Amygdala (tissue), 56 donors: ENCODE results near the gene TSPAN4.

Experiments used
- DNase-seq, 56 donors: peaks; one replicate each; lab custom pipeline; 2025; lab: John Stamatoyannopoulos, UW

TSPAN4 gene

DNA sequence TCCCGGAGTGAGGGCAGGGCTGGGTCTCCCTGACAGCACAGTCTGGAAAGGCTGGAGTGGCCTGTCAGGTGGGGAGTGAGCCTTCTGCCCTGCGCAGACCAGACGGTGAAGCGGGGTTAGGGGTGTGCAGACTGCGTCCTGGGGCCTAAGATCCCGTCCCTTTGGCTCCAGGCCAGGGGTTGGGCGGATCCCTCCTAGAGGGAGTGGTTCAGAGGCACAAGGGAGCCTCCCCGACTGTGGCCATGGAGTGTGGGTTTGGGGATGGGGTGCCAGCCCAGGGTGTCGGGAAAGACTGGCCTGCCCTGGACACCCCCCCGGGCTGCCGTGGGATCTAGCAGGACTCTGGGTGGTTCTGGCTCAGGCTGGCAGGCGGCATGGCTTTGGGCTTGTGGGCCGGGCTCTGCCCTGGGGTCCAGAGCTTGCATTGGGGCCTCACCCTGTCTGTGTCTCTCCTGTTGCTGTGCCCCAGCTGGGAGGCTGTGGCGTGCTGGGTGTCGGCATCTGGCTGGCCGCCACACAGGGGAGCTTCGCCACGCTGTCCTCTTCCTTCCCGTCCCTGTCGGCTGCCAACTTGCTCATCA, 19.5 kb downstream of the TSPAN4 start:
- no peak for DNase-seq

DNA sequence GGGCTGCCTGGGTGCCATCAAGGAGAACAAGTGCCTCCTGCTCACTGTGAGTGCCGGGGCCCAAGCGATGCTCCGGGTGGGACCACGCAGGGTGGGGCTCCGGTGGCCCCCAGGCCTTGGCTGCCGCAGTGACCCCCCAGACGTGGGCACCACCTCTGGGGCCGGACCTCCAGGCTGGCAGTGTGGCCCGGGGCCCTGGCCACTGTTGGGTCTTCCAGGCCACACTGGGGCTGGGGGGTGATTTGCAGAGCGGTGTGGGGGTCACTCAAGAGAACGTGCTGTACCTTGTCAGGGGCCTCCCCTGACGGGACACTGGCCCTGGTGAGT, 20.0 kb downstream of the TSPAN4 start:
- no peak for DNase-seq

DNA sequence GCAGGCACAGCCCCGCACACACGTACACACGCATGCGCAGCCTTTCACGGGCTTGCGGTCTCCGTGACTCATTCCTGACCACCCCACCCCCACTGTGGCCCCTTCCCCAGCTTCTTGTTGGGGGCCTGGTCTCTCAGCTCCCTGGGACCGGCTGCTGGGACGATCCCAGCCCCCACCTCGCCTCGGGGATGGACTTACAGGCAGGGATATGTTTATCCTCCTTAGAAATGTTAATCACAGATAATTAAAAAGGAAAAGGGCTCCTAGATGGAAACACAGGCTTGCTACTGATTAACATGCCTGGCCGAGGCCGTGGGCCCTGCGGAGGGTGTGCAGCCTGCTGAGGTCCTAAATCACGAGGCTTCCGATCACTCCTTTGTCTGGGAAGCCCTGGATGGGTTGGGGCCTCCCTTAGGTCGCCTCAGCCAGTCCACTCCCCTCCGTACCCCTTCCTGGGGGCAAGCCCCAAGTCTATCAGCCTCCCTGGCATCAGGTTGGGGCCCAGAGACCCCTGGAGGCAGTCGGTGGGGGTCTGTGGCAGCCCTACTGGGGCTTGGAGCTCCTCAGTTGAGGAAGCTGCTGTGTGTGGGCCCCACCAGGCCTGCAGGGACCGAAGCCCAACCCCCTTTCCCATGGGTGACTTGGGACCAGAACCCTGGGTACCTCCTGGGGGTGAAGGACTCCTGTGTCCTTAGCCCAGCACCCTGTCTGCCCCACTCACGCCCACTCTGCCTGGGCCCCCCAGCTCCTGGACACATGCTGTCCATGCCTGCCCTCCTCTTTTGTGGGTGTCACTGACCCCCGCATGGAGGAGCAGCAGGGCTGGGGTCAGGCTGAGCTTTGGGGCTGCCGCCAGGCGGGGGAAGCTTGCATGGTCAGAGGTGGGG, 20.6 kb downstream of the TSPAN4 start:
- no peak for DNase-seq

DNA sequence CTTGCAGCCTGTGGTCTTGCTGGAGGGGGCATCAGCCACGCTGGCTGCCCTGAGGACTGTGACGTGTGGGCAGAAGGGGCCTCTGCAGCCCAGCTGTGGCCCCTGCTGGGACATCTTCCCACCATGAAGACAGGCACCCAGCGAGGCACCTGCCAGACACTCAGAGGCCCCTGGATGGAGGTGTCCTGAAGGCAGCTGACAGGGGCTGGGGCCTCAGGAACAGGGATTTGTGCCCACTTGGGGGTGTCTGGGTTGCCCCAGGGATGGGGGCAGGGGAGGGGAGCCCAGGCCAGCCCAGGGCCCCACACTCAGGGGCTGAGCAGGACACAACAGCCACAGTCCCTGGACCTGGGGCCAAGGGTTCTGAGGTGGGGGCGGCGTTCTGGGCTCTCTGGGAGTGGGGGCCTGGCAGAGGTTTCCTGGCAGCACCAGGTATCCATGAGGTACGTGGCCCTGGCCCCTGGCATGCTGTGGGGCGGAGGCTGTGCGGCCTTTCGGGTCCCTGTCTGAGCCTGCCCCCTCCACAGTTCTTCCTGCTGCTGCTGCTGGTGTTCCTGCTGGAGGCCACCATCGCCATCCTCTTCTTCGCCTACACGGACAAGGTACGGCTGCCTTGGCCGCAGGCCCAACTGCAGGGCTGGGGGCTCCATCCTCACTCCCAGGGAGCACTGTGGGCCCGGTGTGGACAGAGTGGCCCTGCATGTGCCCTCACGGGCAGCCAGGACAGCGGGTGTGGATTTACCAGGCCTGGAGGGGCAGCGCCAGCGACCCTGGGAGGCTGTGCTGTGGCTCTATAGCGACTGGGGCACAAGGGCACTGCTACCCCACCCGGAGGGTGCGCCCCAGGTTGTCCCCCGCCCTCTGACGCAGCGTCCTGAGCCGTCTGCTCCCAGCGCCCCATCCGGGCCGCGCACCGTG, 21.5 kb downstream of the TSPAN4 start:
- no peak for DNase-seq

DNA sequence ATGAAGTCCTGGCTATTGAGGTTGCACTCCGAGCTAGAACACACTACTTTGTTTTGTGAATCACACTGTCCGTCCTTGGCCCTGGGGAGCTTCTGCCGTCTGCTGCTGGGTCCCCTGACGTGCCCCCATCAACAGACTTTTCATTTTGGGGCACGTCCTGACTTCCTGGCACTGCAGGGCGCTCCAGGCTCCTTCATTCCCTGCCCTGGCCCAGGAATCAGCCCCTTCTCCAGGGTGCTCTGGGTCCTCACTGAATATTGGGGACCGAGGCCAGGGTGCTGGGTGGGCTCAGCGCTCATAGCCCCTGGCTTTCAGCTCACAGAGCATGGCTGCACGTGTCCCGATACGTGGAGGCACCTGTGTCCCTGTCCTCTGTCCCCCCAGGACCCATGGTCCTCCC, 22.2 kb downstream of the TSPAN4 start:
- no peak for DNase-seq

DNA sequence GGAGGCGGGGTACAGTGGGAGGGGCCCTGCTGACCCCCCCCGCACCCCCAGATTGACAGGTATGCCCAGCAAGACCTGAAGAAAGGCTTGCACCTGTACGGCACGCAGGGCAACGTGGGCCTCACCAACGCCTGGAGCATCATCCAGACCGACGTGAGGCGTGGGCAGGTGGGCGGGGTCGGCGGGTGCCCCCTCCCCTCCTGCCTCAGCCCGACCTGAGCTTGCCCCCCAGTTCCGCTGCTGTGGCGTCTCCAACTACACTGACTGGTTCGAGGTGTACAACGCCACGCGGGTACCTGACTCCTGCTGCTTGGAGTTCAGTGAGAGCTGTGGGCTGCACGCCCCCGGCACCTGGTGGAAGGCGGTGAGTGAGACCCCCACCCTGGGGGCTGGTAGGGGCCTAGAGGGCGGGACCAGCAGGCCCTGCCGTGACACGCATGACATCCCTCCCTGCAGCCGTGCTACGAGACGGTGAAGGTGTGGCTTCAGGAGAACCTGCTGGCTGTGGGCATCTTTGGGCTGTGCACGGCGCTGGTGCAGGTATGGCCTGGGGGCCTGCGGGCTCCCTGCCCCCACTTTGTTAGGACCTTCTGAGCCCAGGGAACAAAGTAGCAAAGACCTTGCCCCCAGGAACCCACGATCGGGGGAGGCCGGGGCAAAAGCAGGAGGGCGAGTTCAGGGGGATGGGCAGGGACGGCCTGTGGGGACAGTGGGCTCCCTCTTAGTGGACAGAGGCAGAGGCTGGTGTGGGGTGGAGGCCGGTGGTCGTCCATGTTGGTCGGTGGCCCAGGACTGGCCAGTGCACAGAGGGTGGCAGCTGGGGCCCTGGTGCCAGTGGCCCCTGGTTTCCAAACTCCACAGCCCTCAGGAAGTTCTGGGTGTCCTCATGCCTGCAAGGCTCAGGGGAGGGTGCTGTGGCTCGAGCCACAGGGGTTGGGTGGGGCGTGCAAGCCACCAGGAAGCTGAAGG, 23.1 kb downstream of the TSPAN4 start:
- no peak for DNase-seq

DNA sequence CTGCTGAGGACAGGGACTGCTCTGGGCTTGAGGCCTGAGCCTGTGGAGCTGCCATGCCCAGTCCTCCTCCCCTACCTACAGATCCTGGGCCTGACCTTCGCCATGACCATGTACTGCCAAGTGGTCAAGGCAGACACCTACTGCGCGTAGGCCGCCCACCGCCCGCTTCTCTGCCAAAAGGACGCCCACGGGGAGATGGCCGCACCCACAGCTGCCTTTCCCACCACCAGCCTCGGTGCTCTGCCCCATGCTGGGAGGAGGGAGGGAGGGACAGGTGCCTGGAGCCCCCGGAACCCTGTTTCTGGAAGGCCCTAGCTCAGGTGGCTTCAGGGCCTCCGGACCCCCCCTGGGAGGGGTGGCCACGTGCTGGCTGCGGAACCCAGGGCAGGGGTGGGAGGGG, 23.8 kb downstream of the TSPAN4 start:
- no peak for DNase-seq

DNA sequence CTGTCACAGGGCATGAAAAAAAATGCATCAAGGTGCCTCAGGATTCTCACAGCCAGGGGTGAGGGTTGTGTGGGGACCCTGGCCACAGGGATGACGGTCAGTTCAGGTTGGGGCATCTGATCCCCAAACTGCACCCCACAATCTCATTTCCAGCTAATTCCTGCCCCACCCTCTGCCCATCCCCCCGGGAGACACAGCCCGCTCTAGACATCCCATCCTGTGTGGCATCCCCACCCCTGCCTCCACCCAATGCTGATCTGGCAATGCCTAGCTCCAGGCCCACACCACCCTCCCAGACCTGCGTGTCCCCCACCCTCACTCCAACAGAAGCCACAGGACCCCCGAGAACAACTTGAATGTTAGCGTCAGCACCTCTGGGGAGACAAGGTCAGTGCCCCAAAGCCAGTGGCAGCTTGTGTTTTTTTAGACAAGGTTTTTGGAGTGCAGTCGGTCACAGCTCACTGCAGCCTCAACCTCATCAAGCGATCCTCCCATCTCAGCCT, 25.3 kb downstream of the TSPAN4 start:
- DNase-seq, result no peak

DNA sequence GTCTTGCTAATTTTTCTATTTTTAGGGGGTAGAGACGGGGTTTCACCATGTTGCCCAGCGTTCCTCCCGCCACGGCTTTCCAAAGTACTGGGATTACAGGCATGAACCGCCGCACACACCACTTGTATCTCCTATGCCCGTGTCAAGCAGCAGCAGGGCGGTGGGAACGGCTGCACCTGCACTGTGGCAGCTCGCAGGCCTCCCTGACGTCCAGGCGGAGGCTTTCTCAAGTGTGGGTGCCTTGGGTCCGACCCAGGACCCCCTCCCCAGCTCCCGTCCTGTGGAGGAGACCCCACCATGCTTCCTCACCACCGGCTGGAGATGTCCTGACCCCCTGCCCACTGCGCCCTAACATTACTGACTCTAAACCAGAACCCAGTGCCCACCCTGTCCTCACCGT, 25.7 kb downstream of the TSPAN4 start:
- no peak for DNase-seq

DNA sequence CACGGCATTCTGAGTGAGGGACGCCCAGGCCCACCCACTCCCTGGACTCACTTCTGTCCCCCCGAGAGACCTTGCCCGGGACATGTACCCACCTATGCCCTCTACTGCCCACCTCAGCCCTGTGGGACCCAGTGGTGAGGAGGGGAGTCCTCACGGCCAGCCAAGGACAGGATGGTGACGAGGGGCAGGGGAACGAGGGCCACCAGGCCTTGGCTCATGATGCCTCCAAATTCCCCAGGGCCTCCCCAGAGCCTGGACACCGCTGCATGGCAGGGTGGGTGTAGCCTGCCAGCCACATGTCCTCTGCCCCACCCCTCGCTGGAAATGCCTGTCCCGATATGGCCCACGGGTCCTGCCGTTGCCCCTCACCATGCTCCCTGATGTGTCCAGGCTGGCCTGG, 26.1 kb downstream of the TSPAN4 start:
- no peak for DNase-seq

DNA sequence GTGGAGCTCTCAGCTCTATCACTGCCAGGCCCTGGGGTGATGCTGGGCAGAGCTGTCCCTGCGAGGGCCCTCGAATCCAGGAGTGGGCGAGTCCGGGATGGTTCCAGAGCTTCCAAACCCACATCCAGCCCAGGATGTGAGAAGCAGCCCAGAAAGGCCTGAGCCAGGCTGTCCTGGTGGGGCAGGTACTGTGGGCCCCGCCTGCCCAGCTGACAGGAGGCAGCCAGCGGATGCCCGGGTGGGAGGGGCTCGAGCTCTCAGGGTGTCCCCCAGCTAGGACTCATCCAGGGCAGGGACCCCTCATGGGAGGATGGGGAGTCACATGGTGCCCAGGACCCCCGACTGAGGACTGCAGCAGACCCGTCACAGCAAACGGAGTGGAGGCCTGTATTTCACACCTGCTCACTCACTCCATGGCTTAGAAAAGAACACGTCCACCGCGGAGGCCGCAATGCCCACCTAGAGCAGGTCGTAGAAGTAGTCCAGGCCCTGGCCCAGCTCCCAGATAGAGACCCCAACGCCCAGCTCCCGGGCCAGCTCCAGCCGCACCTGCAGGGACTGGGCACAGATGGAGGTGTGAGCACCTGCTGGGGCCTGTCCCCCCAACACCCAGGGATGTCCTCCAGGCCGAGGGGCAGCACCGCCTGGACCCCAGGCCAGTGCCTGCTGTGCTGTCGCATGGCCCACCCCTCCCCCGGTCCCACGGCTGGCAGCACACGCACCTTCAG, 26.9 kb downstream of the TSPAN4 start:
- no peak for DNase-seq

DNA sequence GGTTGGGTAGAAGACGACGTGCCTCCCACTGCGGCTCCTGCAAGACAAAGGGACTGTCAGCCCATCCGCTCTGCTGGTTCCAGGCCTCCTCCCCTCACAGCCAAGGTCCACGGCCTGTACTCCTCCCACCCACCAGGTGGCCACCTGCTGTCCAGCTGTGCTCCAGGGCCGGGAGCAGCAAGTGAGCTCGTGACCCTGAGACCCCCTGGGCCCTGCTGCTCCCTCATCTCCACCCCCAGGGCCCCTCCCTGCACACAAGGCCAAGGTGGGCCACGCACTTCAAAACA, 27.4 kb downstream of the TSPAN4 start:
- DNase-seq, result no peak

DNA sequence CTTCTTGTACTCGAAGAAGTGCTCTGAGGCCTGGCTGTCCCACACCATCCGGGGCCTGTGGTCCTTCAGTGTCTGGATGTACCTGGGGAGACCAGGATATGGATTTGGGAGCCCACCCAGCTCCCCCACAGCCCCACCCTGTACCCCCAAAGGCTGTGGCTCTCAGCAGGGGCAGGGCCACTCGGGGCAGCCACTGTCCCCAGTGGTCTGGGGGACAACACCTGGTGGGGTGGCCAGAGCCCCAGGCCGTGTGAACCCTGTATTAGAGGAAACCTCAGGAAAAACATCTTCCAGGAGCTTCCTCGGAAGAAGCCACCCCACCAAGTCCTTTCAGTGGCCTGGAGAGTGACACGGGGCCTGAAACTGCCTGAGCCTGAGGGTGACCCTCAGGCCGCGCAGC, 27.8 kb downstream of the TSPAN4 start:
- DNase-seq, result no peak

DNA sequence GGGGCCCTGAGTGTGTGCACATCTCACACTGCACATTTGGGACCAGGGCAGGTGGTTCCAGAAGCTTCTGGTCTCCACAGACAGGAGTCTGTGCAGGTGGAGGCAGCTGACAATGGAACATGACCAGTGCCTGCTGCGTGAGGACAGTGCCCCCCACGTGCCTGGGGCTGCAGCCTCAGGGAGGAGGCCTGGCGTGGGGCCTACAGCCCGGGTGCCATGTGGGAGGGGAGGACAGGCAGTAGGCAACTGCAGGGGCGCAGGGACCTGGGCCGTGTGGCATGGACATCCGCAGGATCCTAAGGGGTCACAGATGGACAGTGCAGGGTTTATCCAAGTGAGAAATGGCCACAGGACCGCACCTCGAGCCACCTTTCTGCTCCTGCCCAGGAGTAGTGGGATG, 28.8 kb downstream of the TSPAN4 start:
- DNase-seq, result no peak

DNA sequence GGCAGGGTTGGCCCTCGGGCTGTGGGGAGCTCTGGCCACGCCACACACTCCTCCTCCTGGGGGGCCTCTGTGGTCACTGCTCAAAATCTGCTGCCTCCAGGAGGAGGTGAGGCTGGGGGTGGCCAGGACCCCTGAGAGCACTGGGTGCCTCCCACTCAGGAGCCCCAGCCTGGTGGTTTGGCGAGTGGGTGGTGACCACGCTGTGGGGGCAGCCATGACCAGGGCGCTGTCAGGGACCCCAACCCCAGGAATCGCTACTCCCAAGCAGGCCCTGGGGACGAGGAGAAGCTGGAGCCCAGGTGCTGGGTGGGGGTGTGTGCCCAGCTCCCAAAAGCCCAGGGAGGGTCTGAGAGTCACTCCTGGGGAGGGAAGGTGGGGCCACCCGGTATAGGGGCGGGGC, 30.1 kb downstream of the TSPAN4 start:
- DNase-seq, result no peak

DNA sequence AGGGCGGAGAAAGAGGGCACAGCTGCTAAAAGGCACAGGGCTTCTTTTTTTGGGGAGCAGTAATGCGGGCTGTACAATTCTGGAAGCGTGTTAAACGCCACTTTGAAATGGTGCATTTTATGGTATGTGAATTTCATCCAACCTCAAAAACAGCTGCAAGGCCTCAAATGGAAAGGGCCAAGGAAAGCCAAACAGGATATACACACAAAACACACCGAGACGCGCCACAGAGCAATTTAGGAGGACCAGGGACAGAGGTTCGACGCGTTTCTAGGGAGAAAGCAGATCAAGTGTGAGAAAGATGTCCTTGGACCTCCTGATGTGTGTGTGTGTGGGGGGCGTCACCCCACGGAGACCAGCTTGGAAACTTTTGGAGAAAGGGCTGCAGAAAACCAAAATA, 31.1 kb downstream of the TSPAN4 start:
- no peak for DNase-seq

DNA sequence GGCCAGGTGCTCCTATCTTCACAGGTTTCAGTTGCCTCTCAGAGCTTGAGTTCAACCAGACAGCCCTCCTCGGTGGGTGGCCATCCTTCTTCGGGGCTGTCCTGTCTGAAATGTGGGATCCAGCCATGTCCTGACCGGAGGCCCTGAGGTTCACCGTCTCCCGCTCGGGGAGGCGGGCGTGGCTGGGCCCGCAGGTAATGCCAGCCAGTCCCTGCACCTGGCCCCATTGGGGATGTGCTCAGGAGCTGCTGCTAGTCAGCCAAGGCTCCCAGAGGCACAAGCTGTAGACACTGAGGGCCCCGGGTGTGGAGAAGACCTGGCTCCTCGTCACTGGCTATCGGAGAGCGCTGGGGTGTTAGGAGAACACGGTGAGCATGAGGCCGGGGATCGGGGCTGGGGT, 32.6 kb downstream of the TSPAN4 start:
- no peak for DNase-seq

DNA sequence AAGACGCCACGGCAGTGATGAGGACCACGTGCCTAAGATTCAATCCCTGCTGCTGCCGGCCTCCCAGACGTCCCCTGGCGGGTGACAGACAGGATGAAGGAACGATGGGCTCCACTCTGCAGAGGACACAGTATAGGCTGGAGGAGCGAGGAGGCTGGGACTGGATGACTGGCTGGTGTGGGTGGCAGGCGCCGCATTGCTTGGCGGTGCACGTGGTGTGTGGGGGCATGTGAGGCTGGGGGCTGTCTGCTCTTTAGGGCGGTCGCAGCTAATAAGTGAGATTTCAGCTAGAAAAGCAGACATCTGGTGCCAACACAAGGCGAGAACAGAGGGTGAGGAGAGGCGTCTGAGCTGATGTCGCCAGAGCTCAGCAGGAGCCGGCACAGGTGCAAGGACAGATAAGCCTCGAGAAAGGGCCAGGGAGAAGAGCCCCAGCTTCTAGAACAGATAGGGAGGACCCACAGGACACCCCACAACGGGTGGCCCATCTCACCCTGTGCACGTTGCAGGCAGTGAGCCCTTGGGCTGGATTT, 33.2 kb downstream of the TSPAN4 start:
- peak in 22 of 56 donors; percentile 15 to 71 (median 50) for DNase-seq

DNA sequence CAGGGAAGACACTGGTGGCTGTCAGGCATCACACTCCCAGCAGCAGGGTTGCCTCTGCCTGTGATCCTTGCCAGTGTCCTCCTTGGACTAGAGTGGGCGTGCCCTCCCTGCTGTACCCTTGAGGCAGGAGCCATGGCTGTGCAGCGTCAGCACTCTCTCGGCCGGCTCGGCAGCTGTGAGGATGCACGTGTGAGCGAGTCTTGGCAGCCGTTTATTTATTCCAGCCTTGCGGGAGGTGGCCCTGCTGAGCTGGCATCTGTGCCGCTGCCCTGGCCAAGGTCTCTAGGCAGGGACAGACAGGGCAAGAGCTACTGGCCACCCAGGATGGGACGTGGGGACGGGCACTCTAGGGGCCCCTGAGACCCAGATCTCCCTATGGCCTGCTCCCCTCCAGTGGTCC, 33.9 kb downstream of the TSPAN4 start:
- DNase-seq, result peak in 23 of 56 donors; percentile 15 to 65 (median 50)
